Mesendoderm (in vitro differentiated cells): ENCODE measurements around the gene EFNA2.

ENCODE experiments used
- DNase-seq: peaks from one replicate; pipeline ENCODE4 v3.0.0; 2013
- H2AK5ac ChIP-seq: 2 replicates; pipeline ENCODE4 v1.6.1; 2013; ENCODE audit warnings: low read length, inconsistent platforms
- H2BK120ac ChIP-seq: 2 replicates; pipeline ENCODE4 v1.6.1; 2013; ENCODE audit warnings: low read depth, mild to moderate bottlenecking, low read length, moderate library complexity, mixed read lengths
- H2BK15ac ChIP-seq: replicated peaks from 2 replicates; pipeline ENCODE4 v1.6.1; 2013; ENCODE audit warnings: low read depth, mild to moderate bottlenecking, moderate library complexity
- H2BK5ac ChIP-seq: 2 replicates; pipeline ENCODE4 v1.6.1; 2013; ENCODE audit warnings: low read length, inconsistent platforms
- H3K18ac ChIP-seq: 2 replicates; pipeline ENCODE4 v1.6.1; 2013; ENCODE audit warnings: mild to moderate bottlenecking, low read length, mixed read lengths
- H3K23ac ChIP-seq: one replicate; pipeline ENCODE4 v1.6.1; 2013; ENCODE audit warnings: low read length
- H3K27ac ChIP-seq: 2 replicates; pipeline ENCODE4 v1.5.1; 2013; ENCODE audit warnings: low read depth, mild to moderate bottlenecking, inconsistent platforms, low read length, moderate library complexity
- H3K27me3 ChIP-seq: 2 replicates; pipeline ENCODE4 v1.6.1; 2013; ENCODE audit warnings: low read length, control low read depth, mild to moderate bottlenecking, inconsistent platforms; ENCODE audit not compliant: insufficient read depth, poor library complexity
- H3K36me3 ChIP-seq: 2 replicates; pipeline ENCODE4 v1.6.1; 2013; ENCODE audit warnings: low read length, inconsistent platforms; ENCODE audit not compliant: control insufficient read depth, insufficient read depth
- H3K4ac ChIP-seq: one replicate; pipeline ENCODE4 v1.6.1; 2013; ENCODE audit warnings: low read depth, mild to moderate bottlenecking, low read length, moderate library complexity
- H3K4me1 ChIP-seq: 2 replicates; pipeline ENCODE4 v1.6.1; 2013; ENCODE audit warnings: low read depth, low read length, inconsistent platforms; ENCODE audit not compliant: control insufficient read depth
- H3K4me2 ChIP-seq: 2 replicates; pipeline ENCODE4 v1.6.1; 2013; ENCODE audit warnings: low read length
- H3K4me3 ChIP-seq: 2 replicates; pipeline ENCODE4 v1.5.1; 2013; ENCODE audit warnings: mild to moderate bottlenecking, low read length
- H3K56ac ChIP-seq: one replicate; pipeline ENCODE4 v1.6.1; 2013; ENCODE audit warnings: low read length
- H3K79me1 ChIP-seq: 2 replicates; pipeline ENCODE4 v1.6.1; 2013; ENCODE audit warnings: low read length, inconsistent platforms
- H3K79me2 ChIP-seq: 2 replicates; pipeline ENCODE4 v1.6.1; 2013; ENCODE audit warnings: mild to moderate bottlenecking, low read length; ENCODE audit not compliant: control insufficient read depth, insufficient read depth
- H3K9ac ChIP-seq: 2 replicates; pipeline ENCODE4 v1.6.1; 2013; ENCODE audit warnings: low read length, inconsistent platforms
- H4K5ac ChIP-seq: one replicate; pipeline ENCODE4 v1.6.1; 2013; ENCODE audit warnings: low read length
- H4K8ac ChIP-seq: one replicate; pipeline ENCODE4 v1.6.1; 2013; ENCODE audit warnings: low read depth, mild to moderate bottlenecking, control low read depth, low read length, moderate library complexity
- WGBS: extraction: QIAGEN DNeasy Blood & Tissue Kit; methylation state at CpG from one replicate; pipeline ENCODE4 v1.1.7; 2013; ENCODE audit warnings: low lambda C conversion rate, missing lambda C conversion rate; ENCODE audit not compliant: insufficient coverage; ENCODE audit errors: extremely low coverage; 5-methylcytosine and 5-hydroxymethylcytosine counted together

EFNA2 gene

GRCh38 chr19:1270213-1270853, 15.3 kb upstream of the EFNA2 start:
- Histone ChIP-seq H2AK5ac (peak overlapping the region; percentile 55), H3K79me2 (peaks cover 36% of the 10 kb centered on the region), H3K4me3 (peak overlapping the region; percentile 73), H3K36me3 (peaks cover 10% of the 10 kb centered on the region), H2BK120ac (no peak overlapping the region), H3K4me1 (peaks cover 2% of the 10 kb centered on the region), H2BK5ac (peak overlapping the region; percentile 94), H3K27me3 (no peaks in the 10 kb centered on the region), H3K79me1 (peaks cover 13% of the 10 kb centered on the region), H3K56ac (peak overlapping the region; percentile 98), H3K23ac (peak overlapping the region; percentile 6), H2BK15ac (no peak overlapping the region), H4K5ac (no peak overlapping the region), H3K4ac (no peak overlapping the region), H4K8ac (no peak overlapping the region), H3K18ac (peak overlapping the region; percentile 6), H3K27ac (peak overlapping the region; percentile 97), H3K4me2 (peak overlapping the region; percentile 67), H3K9ac (peak overlapping the region; percentile 96)
- WGBS: no CpG with 5 or more reads among the region's 8 CpGs
- DNase-seq: no peak

DNA sequence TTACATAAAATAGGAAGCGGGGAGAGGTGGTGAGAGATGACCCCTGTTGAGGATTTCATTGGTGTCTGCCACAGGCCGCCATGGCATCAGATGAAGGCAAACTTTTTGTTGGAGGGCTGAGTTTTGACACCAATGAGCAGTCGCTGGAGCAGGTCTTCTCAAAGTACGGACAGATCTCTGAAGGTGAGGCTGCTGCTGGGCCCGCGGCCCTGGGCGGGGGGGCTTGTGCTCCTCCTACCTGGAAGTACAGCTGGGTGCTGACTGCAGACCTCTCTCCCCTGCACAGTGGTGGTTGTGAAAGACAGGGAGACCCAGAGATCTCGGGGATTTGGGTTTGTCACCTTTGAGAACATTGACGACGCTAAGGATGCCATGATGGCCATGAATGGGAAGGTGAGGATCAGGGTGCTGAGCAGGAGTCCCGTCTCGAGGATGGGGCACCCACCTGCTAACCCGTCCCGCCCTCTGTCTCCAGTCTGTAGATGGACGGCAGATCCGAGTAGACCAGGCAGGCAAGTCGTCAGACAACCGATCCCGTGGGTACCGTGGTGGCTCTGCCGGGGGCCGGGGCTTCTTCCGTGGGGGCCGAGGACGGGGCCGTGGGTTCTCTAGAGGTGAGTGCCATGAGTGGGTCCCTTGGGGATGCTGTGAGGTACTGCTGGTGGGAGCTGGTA, 14.7 kb upstream of the EFNA2 start:
- no peak overlapping the region for H3K18ac ChIP-seq
- no peak overlapping the region for H4K5ac ChIP-seq
- H3K36me3 ChIP-seq: peaks cover 10% of the 10 kb centered on the region
- H2AK5ac ChIP-seq: no peak overlapping the region
- peak overlapping the region; percentile 96 for H3K9ac ChIP-seq
- no peak overlapping the region for H3K4ac ChIP-seq
- H3K79me1 ChIP-seq: peaks cover 13% of the 10 kb centered on the region
- no CpG with 5 or more reads among the region's 26 CpGs for WGBS
- no peak overlapping the region for H2BK5ac ChIP-seq
- H3K4me1 ChIP-seq: peaks cover under 1% of the 10 kb centered on the region
- peak overlapping the region; percentile 18 for H3K56ac ChIP-seq
- no peak overlapping the region for H3K27ac ChIP-seq
- H3K23ac ChIP-seq: no peak overlapping the region
- no peak overlapping the region for H4K8ac ChIP-seq
- H3K4me3 ChIP-seq: no peak overlapping the region
- H3K79me2 ChIP-seq: peaks cover 36% of the 10 kb centered on the region
- no peak overlapping the region for H2BK15ac ChIP-seq
- no peak for DNase-seq
- no peaks in the 10 kb centered on the region for H3K27me3 ChIP-seq
- peak overlapping the region; percentile 4 for H3K4me2 ChIP-seq
- H2BK120ac ChIP-seq: no peak overlapping the region

GRCh38 chr19:1271528-1272422, 13.9 kb upstream of the EFNA2 start:
- peaks cover 42% of the 10 kb centered on the region for H3K79me2 ChIP-seq
- no CpG with 5 or more reads among the region's 37 CpGs for WGBS
- no peak overlapping the region for H3K4ac ChIP-seq
- no peak overlapping the region for H3K4me2 ChIP-seq
- peaks cover 10% of the 10 kb centered on the region for H3K36me3 ChIP-seq
- H2AK5ac ChIP-seq: no peak overlapping the region
- H3K27me3 ChIP-seq: no peaks in the 10 kb centered on the region
- H2BK5ac ChIP-seq: no peak overlapping the region
- H2BK15ac ChIP-seq: no peak overlapping the region
- H3K23ac ChIP-seq: no peak overlapping the region
- no peak overlapping the region for H3K27ac ChIP-seq
- no peak overlapping the region for H4K5ac ChIP-seq
- H3K4me1 ChIP-seq: no peaks in the 10 kb centered on the region
- H3K9ac ChIP-seq: peak overlapping the region; percentile 96
- no peak overlapping the region for H3K4me3 ChIP-seq
- H3K56ac ChIP-seq: peak overlapping the region; percentile 18
- DNase-seq: no peak
- no peak overlapping the region for H3K18ac ChIP-seq
- H3K79me1 ChIP-seq: peaks cover 17% of the 10 kb centered on the region
- H2BK120ac ChIP-seq: no peak overlapping the region
- H4K8ac ChIP-seq: no peak overlapping the region

GRCh38 chr19:1272423-1273262, 13.0 kb upstream of the EFNA2 start:
- Histone ChIP-seq H3K4ac (no peak overlapping the region), H3K23ac (no peak overlapping the region), H2BK120ac (no peak overlapping the region), H2AK5ac (no peak overlapping the region), H3K18ac (no peak overlapping the region), H3K27ac (no peak overlapping the region), H3K4me2 (no peak overlapping the region), H4K5ac (no peak overlapping the region), H3K36me3 (peaks cover 10% of the 10 kb centered on the region), H2BK15ac (no peak overlapping the region), H4K8ac (no peak overlapping the region), H3K9ac (peak overlapping the region; percentile 49), H3K56ac (no peak overlapping the region), H2BK5ac (no peak overlapping the region), H3K27me3 (no peaks in the 10 kb centered on the region), H3K79me2 (peaks cover 43% of the 10 kb centered on the region), H3K4me1 (no peaks in the 10 kb centered on the region), H3K79me1 (peaks cover 18% of the 10 kb centered on the region), H3K4me3 (no peak overlapping the region)
- no CpG with 5 or more reads among the region's 33 CpGs for WGBS
- no peak for DNase-seq

- H2BK15ac ChIP-seq: no peak overlapping the region
- peaks cover 43% of the 10 kb centered on the region for H3K79me2 ChIP-seq
- no peak overlapping the region for H4K8ac ChIP-seq
- no peak overlapping the region for H3K27ac ChIP-seq
- peaks cover 18% of the 10 kb centered on the region for H3K79me1 ChIP-seq
- no peak overlapping the region for H3K4me3 ChIP-seq
- no peak overlapping the region for H2AK5ac ChIP-seq
- H4K5ac ChIP-seq: no peak overlapping the region
- no peak overlapping the region for H2BK120ac ChIP-seq
- no peak overlapping the region for H2BK5ac ChIP-seq
- H3K56ac ChIP-seq: no peak overlapping the region
- no CpG with 5 or more reads among the region's 25 CpGs for WGBS
- peak overlapping the region; percentile 17 for H3K9ac ChIP-seq
- no peak for DNase-seq
- no peak overlapping the region for H3K18ac ChIP-seq
- peaks cover 10% of the 10 kb centered on the region for H3K36me3 ChIP-seq
- no peaks in the 10 kb centered on the region for H3K4me1 ChIP-seq
- no peak overlapping the region for H3K4me2 ChIP-seq
- H3K23ac ChIP-seq: no peak overlapping the region
- H3K27me3 ChIP-seq: no peaks in the 10 kb centered on the region
- H3K4ac ChIP-seq: no peak overlapping the region
Observed at GRCh38 chr19:1273263-1274041, 12.2 kb upstream of the EFNA2 start.
